ENCODE results near the gene CLDN22. TPM values are rescaled to one million over a fixed set of nuclear protein-coding genes. Genes with fewer than 3 reads are reported as not detected.

Gene CLDN22
- total RNA-seq, 4 donors from 2014 or later: not detected

GRCh38 chr4:183360161-183360919 lies 40.3 kb upstream of the CLDN22 start:
- TF ChIP-seq CTCF (IDR thresholded peaks at IDR 0.05; ENCODE audit: low read depth): no peak

GRCh38 chr4:183358215-183358755 lies 38.2 kb upstream of the CLDN22 start:
- TF ChIP-seq CTCF (IDR thresholded peaks at IDR 0.05; ENCODE audit: low read depth): no peak

- no peak for TF ChIP-seq CTCF (IDR thresholded peaks at IDR 0.05; ENCODE audit: low read depth)
These were observed 37.0 kb upstream of the CLDN22 start for GRCh38 chr4:183356931-183357675.

- no peak for TF ChIP-seq CTCF (IDR thresholded peaks at IDR 0.05; ENCODE audit: low read depth)
These were observed 36.2 kb upstream of the CLDN22 start for GRCh38 chr4:183356173-183356830.

GRCh38 chr4:183355405-183355804 lies 35.3 kb upstream of the CLDN22 start:
- TF ChIP-seq CTCF (IDR thresholded peaks at IDR 0.05; ENCODE audit: low read depth): no peak

- TF ChIP-seq CTCF (IDR thresholded peaks at IDR 0.05; ENCODE audit: low read depth): no peak
These were observed 34.1 kb upstream of the CLDN22 start for GRCh38 chr4:183354219-183354618.

- TF ChIP-seq CTCF (IDR thresholded peaks at IDR 0.05; ENCODE audit: low read depth): no peak
These were observed 33.5 kb upstream of the CLDN22 start for GRCh38 chr4:183353557-183353956.

Data from subcutaneous adipose tissue (tissue), 4 donors.